SKM-1 treated with dmso at 0.1 percent for 144 hours (cell line): ENCODE results near the gene NUBPL.
"Not testable (repeated sequence)": the region's sequence is repeated elsewhere in the genome, so short reads cannot be mapped to it uniquely, and the experiment has no call there.

Source experiments
- DNase-seq: peaks from one replicate; lab custom pipeline; 2025; ENCODE audit not compliant: unreplicated experiment; lab: John Stamatoyannopoulos, UW

NUBPL gene

GRCh38 chr14:31867570-31867969 lies 306.4 kb downstream of the NUBPL start:
- no peak for DNase-seq

GRCh38 chr14:31868096-31868495 lies 306.9 kb downstream of the NUBPL start:
- not testable (repeated sequence) for DNase-seq

GRCh38 chr14:31876741-31877140 lies 315.5 kb downstream of the NUBPL start:
- DNase-seq: no peak

DNA sequence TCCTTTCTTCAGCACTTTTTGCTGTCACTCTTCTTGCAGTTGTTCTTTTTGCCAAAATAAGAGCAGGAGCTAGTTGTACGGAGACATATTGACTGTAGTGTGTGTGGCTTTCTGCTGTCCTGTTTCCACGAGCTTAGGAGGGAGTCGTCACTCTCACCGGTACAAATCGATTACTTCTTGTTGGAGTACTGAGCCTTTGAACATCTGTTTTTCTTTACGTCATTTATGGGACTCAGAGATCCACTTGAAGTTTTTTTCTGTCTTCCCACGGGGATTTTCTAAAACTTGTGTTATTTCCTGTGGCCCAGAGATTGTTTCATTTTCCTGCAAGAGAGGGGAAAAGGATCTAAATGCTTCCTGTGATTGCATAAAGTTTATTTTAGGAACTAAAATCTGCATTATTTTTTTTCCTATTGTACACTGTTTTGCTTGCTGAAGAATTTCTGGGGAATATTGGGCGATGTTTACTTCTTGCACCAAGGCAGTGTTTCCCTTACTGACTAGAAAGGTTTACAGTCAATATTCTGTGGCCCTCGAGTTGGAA lies 316.1 kb downstream of the NUBPL start:
- DNase-seq: no peak

DNA sequence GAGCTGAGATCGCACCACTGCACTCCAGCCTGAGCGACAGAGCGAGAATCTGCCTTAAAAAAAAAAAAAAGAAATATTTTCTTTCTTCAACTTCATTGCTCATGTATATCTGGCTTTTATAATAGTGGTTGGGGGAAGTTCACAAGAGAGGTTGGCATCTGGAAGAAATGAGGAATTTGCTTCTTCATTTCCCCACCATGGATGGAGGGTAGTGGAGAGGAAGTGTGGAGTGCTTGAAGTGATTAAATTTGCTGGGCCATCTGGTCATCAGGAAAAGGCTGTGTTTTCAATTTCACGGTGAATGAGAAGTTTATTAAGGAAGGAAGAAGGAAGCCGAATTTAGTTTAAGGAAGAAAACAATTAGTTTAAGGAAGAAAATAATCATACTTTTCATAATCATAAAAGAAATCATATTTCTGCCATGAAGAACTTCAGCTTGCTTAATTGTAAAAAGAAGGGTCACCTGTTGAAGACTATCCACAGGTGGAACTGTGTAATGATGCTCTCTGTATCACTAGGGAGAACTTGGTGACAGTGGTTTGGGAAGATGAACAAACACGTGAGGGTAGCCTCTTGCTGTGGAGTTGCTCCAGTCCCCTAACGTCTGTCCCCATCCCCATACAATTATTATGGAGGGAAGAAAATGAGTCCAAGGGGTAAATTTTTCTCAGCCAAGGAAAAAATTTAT lies 318.6 kb downstream of the NUBPL start:
- DNase-seq: no peak

- DNase-seq: no peak
Observed at GRCh38 chr14:31880935-31881334, 319.7 kb downstream of the NUBPL start.

DNA sequence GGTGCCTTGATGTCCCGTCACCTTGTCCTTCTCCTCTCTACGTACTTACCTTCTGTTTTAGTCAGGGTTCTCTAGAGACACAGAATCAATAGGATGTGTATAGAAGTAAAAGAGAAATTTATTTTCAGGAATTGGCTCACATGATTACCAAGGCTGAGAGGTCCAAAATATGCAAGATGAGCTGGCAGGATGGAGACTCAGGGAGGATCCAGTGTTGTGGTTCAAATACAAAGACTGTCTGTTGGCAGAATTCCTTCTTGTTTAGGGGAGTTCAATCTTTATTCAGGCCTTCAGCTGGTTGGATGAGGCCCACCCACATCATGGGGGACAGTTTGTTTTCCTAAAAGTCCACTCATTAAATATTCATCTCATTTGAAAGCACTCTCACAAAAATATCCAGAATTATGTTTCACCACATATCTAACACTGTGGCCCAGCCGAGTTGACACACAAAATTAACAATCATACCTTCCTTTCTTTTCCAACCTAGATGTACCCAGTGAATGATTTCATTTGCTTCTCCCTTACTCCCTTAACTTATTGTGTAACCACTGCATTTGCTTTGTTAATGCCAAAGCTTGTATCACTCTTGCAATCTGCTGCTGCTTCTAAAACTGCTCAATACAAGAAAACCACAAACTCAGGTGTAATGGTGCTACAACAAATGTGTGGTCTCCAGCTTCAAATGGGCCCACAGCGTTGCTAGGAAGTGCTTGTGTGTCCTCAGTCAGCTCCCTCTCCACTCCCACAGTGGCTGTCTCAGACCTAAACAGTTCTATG lies 320.5 kb downstream of the NUBPL start:
- DNase-seq: no peak

DNA sequence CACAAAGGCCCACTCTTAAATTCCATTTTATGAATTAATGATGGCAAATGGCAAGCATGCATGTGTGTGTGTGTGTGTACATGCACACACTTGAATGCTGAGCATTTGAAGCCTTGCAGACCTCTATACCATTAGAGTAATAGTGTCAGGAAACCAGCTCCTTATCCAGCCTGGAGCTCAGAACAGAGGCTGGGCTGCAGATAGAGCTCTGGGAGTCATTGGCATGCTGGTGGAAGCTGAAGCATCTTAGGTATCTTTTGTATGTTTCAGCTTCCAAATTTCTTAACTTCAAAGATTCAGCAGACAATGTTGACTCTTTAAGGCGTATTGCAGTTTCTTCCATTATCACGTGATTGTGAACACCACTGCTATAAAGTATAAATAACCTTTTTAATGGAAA lies 323.0 kb downstream of the NUBPL start:
- no peak for DNase-seq

DNA sequence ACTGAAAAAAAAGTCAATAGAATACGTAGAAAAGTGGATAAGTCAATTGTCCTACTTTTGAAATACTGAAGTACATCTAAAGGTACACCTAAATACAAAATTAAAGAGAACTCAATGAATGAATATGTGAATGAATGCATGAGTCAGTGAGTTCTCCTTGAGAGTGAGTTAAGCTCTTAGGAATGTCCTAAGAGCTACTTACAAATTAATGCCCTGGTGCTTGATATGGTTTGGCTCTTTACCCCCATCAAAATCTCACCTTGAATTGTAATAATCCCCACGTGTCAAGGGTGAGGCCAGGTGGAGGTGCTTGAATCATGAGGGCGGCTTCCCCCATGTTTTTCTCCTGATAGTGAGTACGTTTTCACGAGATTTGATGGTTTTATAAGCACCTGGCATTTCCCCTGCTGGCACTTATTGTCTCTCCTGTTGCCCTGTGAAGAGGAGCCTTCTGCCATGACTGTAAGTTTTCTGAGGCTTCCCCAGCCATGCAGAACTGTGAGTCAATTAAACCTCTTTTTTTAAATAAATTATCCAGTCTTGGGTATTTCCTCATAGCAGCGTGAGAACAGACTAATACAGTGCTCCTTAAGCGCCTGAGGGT lies 323.7 kb downstream of the NUBPL start:
- no peak for DNase-seq

- no peak for DNase-seq
Observed at GRCh38 chr14:31886156-31886835, 325.1 kb downstream of the NUBPL start.

- no peak for DNase-seq
Observed at GRCh38 chr14:31887929-31888580, 326.9 kb downstream of the NUBPL start.

- no peak for DNase-seq
Observed at GRCh38 chr14:31889297-31889696, 328.1 kb downstream of the NUBPL start.

DNA sequence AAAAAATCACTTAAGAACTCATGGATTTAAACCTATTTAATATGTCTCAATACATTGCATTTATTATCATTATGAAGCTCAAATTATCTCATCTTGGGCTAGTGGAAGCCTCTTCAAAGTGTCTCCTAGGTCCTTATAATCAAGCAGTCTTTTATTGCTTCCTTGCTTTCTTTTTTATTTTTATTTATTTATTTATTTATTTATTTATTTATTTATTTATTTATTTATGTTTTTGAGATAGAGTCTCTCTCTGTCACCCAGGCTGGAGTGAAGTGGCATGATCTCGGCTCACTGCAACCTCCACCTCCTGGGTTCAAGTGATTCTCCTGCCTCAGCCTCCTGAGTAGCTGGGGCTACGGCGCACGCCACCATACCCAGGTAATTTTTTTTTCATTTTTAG lies 329.0 kb downstream of the NUBPL start:
- not testable (repeated sequence) for DNase-seq

DNA sequence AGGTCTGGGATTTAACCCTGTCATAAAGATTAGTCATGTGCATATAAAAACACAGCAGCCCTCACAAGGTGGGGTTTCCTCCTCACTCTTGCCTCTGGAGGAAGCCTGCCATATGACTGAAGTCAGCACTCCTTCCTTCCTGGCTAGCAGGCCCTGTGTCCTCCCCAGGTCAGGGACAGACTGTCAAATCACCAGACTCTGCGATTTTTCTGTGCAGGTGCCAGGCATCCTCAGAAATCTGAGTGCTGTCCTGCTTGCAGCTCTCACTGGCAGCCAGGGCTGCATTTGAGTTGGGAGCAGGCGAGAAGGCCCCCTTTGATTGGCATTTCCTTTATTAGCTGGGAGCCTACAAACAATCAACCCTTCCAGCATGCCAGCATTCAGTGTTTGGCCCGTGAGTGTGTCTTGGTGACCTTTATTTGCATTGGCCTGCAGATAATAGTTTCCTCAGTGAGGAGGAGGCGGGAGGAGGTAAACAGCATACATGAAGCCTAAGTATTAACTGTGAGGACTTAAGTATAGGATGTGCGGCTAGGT lies 332.1 kb downstream of the NUBPL start:
- DNase-seq: no peak

DNA sequence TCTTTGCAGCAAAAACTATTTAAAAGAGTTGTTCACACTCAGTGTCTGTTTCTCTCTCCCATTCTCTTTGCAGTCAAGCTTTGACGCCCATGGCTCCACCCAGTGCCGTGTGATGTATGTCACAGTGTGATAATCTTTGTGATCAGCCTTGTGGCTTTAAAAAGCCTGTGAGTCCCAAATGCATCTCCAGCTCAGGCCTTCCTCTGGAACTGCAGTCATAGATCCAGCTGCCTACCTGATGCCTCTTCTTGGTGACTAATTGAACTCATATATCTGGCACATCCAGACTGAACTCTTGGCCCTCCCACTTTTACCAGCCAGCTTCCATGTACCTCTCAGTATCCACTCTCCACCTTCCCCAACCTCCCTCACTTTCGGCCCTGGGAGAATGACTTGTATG lies 333.1 kb downstream of the NUBPL start:
- no peak for DNase-seq

DNA sequence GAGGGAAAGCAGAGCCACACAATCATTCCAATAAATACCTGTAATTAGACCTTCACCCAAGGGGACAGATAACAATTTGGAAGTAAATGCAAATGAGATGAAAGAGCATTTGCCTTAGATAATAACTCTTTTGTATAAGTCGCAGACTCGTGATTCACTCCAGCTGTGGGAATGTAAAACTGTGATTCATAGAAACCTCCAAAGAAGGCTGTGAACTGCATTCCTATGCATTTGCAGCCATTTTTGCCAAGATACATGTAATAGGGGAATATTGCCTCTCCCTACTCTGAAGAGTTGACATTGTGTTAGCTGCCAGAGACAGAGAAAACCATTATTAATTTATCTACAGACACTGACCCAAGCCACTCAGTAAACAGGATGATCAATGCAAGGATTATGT lies 334.0 kb downstream of the NUBPL start:
- no peak for DNase-seq

DNA sequence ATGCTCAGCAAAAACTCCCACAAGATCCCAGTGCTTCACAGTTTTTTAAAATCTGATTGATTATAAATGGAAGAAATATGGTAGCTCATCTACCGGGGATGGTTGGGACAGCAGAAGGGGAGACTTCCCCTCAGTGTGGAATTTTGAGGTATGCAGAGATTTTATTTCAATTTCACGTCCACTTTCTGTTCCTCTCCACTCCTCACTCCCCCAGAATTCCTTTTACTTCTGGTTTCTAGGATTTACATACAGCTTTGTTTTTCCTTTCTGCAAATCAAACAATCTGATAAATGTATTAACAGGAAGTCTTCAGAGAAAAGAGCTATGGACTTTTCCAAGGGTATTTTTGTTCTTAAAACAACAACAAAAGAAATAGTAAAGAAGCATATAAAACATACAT lies 334.4 kb downstream of the NUBPL start:
- no peak for DNase-seq

GRCh38 chr14:31897581-31898186 lies 336.5 kb downstream of the NUBPL start:
- peak; percentile 6 for DNase-seq

- no peak for DNase-seq
Observed at GRCh38 chr14:31898838-31899528, 337.8 kb downstream of the NUBPL start.

DNA sequence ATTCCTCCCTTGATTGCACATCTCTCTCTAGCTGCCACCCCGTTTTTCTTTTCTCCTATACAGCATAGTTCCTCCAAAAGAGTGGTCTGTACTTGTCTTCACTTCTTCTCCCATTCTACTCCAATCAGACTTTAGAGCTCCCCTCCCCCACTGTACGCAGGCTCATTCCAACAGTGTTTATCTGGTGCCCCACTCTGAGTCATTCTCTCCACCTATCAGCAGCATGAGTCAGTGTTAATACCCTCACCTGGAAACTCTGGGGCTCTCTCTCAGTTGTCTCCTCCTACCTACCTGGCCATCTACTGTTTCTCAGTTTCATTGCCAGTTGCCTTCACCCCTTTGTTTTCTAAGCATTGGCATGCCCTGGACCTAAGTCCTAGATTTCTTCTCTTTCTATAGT lies 340.8 kb downstream of the NUBPL start:
- DNase-seq: no peak
